Measurements from ENCODE around the gene JADE3.
"Not testable (repeated sequence)": the region's sequence is repeated elsewhere in the genome, so short reads cannot be mapped to it uniquely, and the experiment has no call there.

JADE3 gene

DNA sequence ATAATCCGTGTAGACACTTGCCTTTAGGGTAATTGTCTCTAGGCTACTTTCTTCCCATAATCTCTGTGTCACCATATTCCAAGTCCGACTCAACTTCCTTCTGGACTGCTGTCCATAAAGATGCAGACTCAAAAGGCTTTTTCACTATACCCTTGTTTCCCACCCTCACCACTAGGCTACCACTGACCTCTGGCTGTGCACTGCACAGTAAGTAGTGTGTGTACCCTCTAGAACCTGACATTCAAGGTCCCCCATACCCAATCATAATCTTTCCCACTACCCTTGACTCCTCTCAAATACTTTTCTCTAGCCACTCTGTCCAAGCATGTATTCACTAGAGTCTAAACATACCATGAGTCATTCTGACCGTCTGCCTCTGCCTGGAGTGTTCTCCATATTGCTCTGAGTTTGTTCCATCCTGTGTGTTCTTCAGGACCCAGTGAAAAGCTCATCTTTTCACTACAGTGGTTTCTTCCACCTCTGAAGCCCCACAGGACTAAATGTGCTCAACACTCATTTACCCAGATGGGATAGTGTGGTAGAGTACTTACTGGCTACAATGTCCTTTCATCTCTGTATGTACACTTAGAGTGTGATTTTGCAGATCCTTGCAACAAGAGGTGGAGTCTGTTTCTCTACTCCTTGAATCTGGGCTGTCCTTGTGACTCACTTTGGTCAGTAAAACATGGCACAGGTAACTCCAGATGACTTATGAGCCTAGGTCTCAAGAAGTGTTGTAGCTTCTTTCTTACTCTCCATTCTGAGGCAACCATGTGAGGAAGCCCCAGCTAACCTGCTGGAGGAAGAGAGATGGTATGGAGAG is 17.4 kb downstream of the JADE3 start:
- no peak for DNase-seq (ENCODE audit: low read depth, low spot score)
- TF ChIP-seq YY1 (IDR thresholded peaks at IDR 0.05; ENCODE audit: insufficient read depth, insufficient read length) (no peak), SUZ12 (IDR thresholded peaks at IDR 0.05; ENCODE audit: extremely low read depth, insufficient read depth, insufficient read length) (no peak), ZNF274 (IDR thresholded peaks at IDR 0.05; ENCODE audit: low read depth, low read length) (no peak)
- H3K4me1 ChIP-seq (ENCODE audit: insufficient read depth, insufficient read length): no peaks in the 10 kb centered on the region
- no peaks in the 10 kb centered on the region for H3K9me3 ChIP-seq (ENCODE audit: insufficient read depth, low read length)
- H3K9ac ChIP-seq (ENCODE audit: insufficient read length, low read depth): no peak overlapping the region
- no peak overlapping the region for H3K4me3 ChIP-seq (ENCODE audit: insufficient read length, low read depth)
- H3K27me3 ChIP-seq (ENCODE audit: insufficient read depth, insufficient read length): no peaks in the 10 kb centered on the region
- H3K36me3 ChIP-seq (ENCODE audit: insufficient read depth, insufficient read length, low read length): no peaks in the 10 kb centered on the region

DNA sequence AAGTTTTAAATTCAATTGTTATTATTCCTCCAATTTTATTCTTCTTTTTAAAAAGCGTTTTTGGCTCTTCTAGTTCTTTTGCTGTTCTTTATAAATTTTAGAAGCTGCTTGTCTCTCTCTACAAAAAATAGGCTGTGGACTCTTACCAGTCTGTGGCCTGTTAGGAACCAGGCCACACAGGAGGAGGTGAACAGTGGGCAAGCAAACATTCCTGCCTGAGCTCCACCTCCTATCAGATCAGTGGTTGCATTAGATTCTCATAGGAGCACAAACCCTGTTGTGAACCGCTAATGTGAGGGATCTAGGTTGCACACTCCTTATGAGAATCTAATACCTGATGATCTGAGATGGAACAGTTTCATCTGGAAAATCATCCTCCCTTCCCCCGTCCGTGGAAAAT is 23.1 kb downstream of the JADE3 start:
- Histone ChIP-seq H3K9ac (ENCODE audit: insufficient read length, low read depth) (no peak overlapping the region), H3K9me3 (ENCODE audit: insufficient read depth, low read length) (no peaks in the 10 kb centered on the region), H3K4me1 (ENCODE audit: insufficient read depth, insufficient read length) (no peaks in the 10 kb centered on the region), H3K4me3 (ENCODE audit: insufficient read length, low read depth) (no peak overlapping the region), H3K36me3 (ENCODE audit: insufficient read depth, insufficient read length, low read length) (no peaks in the 10 kb centered on the region), H3K27me3 (ENCODE audit: insufficient read depth, insufficient read length) (no peaks in the 10 kb centered on the region)
- TF ChIP-seq ZNF274 (IDR thresholded peaks at IDR 0.05; ENCODE audit: low read depth, low read length): no peak
- TF ChIP-seq YY1 (IDR thresholded peaks at IDR 0.05; ENCODE audit: insufficient read depth, insufficient read length): no peak
- no peak for TF ChIP-seq SUZ12 (IDR thresholded peaks at IDR 0.05; ENCODE audit: extremely low read depth, insufficient read depth, insufficient read length)
- no peak for DNase-seq (ENCODE audit: low read depth, low spot score)

DNA sequence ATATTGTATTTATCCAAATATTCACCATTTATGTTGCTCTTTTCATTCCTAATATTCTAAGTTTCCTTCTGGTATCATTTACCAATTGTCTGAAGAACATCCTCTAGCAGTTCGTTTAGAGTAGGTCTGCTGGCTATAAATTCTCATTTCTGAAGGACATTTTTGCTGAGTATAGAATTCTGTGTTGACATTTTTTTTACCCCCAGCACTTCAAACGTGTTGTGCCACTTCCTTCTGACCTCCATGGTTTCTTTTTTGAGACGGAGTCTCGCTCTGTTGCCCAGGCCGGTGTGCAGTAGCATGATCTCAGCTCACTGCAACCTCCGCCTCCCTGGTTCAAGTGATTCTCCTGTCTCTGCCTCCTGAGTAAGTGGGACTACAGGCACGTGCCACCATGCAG is 26.4 kb downstream of the JADE3 start:
- no peaks in the 10 kb centered on the region for H3K36me3 ChIP-seq (ENCODE audit: insufficient read depth, insufficient read length, low read length)
- no peaks in the 10 kb centered on the region for H3K4me1 ChIP-seq (ENCODE audit: insufficient read depth, insufficient read length)
- no peaks in the 10 kb centered on the region for H3K27me3 ChIP-seq (ENCODE audit: insufficient read depth, insufficient read length)
- DNase-seq (ENCODE audit: low read depth, low spot score): no peak
- no peak for TF ChIP-seq ZNF274 (IDR thresholded peaks at IDR 0.05; ENCODE audit: low read depth, low read length)
- no peak for TF ChIP-seq YY1 (IDR thresholded peaks at IDR 0.05; ENCODE audit: insufficient read depth, insufficient read length)
- TF ChIP-seq SUZ12 (IDR thresholded peaks at IDR 0.05; ENCODE audit: extremely low read depth, insufficient read depth, insufficient read length): no peak
- H3K9ac ChIP-seq (ENCODE audit: insufficient read length, low read depth): no peak overlapping the region
- no peak overlapping the region for H3K4me3 ChIP-seq (ENCODE audit: insufficient read length, low read depth)
- H3K9me3 ChIP-seq (ENCODE audit: insufficient read depth, low read length): no peaks in the 10 kb centered on the region

DNA sequence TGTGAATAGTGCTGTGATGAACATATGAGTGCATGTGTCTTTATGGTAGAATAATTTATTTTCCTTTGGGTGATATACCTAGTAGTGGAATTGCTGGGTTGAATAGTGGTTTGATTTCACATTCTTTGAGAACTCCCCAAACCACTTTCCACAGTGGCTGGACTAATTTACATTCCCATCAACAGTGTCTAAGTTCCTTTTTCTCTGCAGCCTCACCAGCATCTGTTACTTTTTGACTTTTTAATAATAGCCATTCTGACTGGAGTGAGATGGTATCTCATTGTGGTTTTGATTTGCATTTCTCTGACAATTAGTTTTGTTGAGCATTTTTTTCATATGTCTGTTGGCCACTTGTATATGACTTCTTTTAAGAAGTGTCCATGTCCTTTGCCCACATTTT is 29.1 kb downstream of the JADE3 start:
- Histone ChIP-seq H3K4me3 (ENCODE audit: insufficient read length, low read depth) (no peak overlapping the region), H3K4me1 (ENCODE audit: insufficient read depth, insufficient read length) (no peaks in the 10 kb centered on the region), H3K9ac (ENCODE audit: insufficient read length, low read depth) (no peak overlapping the region), H3K27me3 (ENCODE audit: insufficient read depth, insufficient read length) (no peaks in the 10 kb centered on the region), H3K36me3 (ENCODE audit: insufficient read depth, insufficient read length, low read length) (no peaks in the 10 kb centered on the region), H3K9me3 (ENCODE audit: insufficient read depth, low read length) (no peaks in the 10 kb centered on the region)
- no peak for DNase-seq (ENCODE audit: low read depth, low spot score)
- TF ChIP-seq SUZ12 (IDR thresholded peaks at IDR 0.05; ENCODE audit: extremely low read depth, insufficient read depth, insufficient read length): no peak
- TF ChIP-seq ZNF274 (IDR thresholded peaks at IDR 0.05; ENCODE audit: low read depth, low read length): no peak
- no peak for TF ChIP-seq YY1 (IDR thresholded peaks at IDR 0.05; ENCODE audit: insufficient read depth, insufficient read length)

DNA sequence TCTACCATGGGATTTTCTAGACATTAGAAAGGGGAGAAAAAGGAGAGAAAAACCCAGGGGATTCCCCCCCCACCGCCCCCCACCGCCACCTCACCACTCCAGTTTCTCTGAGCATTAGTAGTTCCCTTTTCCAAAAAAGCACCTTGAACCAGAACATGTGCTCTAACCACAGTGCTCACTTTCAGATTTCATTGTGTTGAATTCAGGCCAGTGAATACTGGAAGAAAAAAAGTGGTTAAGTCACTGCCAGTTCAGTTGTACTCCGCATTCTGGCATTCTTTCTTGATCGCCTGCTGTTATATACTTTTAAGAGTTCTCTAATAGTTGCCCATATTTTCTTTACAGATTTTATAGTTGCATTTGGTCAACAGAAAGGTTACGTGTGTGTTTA is 40.9 kb downstream of the JADE3 start:
- no peak overlapping the region for H3K9ac ChIP-seq (ENCODE audit: insufficient read length, low read depth)
- TF ChIP-seq ZNF274 (IDR thresholded peaks at IDR 0.05; ENCODE audit: low read depth, low read length) (no peak), YY1 (IDR thresholded peaks at IDR 0.05; ENCODE audit: insufficient read depth, insufficient read length) (no peak), SUZ12 (IDR thresholded peaks at IDR 0.05; ENCODE audit: extremely low read depth, insufficient read depth, insufficient read length) (no peak)
- H3K27me3 ChIP-seq (ENCODE audit: insufficient read depth, insufficient read length): no peaks in the 10 kb centered on the region
- H3K36me3 ChIP-seq (ENCODE audit: insufficient read depth, insufficient read length, low read length): no peaks in the 10 kb centered on the region
- H3K4me1 ChIP-seq (ENCODE audit: insufficient read depth, insufficient read length): peaks cover 2% of the 10 kb centered on the region
- no peak for DNase-seq (ENCODE audit: low read depth, low spot score)
- no peaks in the 10 kb centered on the region for H3K9me3 ChIP-seq (ENCODE audit: insufficient read depth, low read length)
- H3K4me3 ChIP-seq (ENCODE audit: insufficient read length, low read depth): no peak overlapping the region

DNA sequence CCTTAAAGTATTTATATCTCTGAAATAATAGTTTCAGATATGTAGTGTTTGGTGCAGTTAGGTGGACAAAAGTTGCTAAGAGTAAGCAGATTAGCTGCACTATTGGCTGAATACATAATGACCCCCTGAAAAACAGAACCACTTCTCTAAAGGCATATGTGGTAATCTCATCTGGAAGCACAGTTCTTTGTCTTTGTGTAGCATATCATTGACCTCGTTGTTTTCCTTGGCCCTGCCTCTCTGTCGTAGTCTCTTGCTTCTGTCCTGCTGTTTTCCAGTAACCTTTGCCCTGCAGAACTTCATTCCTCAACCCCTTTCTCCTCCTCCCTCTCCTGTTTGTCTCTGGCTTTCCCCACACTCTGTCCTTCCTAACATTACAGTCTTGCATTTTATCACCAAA is 41.4 kb downstream of the JADE3 start:
- Histone ChIP-seq H3K27me3 (ENCODE audit: insufficient read depth, insufficient read length) (no peaks in the 10 kb centered on the region), H3K4me1 (ENCODE audit: insufficient read depth, insufficient read length) (peaks cover 2% of the 10 kb centered on the region), H3K36me3 (ENCODE audit: insufficient read depth, insufficient read length, low read length) (no peaks in the 10 kb centered on the region), H3K4me3 (ENCODE audit: insufficient read length, low read depth) (no peak overlapping the region), H3K9ac (ENCODE audit: insufficient read length, low read depth) (no peak overlapping the region), H3K9me3 (ENCODE audit: insufficient read depth, low read length) (no peaks in the 10 kb centered on the region)
- TF ChIP-seq SUZ12 (IDR thresholded peaks at IDR 0.05; ENCODE audit: extremely low read depth, insufficient read depth, insufficient read length): no peak
- TF ChIP-seq ZNF274 (IDR thresholded peaks at IDR 0.05; ENCODE audit: low read depth, low read length): no peak
- no peak for TF ChIP-seq YY1 (IDR thresholded peaks at IDR 0.05; ENCODE audit: insufficient read depth, insufficient read length)
- peak; percentile 48 for DNase-seq (ENCODE audit: low read depth, low spot score)

DNA sequence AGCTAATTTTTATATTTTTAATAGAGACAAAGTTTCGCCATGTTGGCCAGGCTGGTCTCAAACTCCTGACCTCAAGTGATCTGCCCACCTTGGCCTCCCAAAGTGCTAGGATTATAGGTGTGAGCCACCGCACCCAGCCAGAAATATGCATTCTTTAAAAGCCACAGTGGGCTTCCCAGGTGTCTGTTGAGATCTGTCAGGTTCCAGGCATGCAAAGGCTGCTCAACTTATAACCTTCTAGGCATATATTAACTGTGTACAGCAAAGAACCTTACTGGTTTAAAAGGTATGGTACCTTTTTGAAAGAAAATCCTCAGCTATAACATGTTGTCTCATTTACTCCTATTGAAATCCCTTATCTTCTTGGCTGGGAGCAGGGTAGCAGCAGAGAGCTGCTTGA is 42.5 kb downstream of the JADE3 start:
- peaks cover 2% of the 10 kb centered on the region for H3K4me1 ChIP-seq (ENCODE audit: insufficient read depth, insufficient read length)
- no peak for TF ChIP-seq YY1 (IDR thresholded peaks at IDR 0.05; ENCODE audit: insufficient read depth, insufficient read length)

DNA sequence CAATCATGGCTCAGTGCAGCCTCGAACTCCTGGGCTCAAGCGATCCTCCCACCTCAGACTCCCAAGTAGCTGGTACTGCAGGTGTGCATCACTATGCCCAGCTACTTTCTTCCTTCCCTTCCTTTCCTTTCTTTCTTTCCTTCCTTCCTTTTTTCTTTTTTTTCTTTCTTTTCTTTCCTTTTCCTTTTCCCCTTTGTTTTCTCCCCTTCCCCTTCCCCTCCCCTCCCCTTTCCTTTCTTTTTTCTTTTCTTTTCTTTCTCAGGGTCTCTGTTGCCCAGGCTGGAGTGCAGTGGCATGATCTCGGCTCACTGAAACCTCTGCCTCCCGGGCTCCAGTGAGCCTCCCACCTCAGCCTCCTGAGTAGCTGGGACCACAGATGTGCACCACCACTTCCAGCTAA is 44.4 kb downstream of the JADE3 start:
- H3K4me3 ChIP-seq (ENCODE audit: insufficient read length, low read depth); H3K9me3 ChIP-seq (ENCODE audit: insufficient read depth, low read length); H3K9ac ChIP-seq (ENCODE audit: insufficient read length, low read depth); H3K27me3 ChIP-seq (ENCODE audit: insufficient read depth, insufficient read length); H3K4me1 ChIP-seq (ENCODE audit: insufficient read depth, insufficient read length); H3K36me3 ChIP-seq (ENCODE audit: insufficient read depth, insufficient read length, low read length); DNase-seq (ENCODE audit: low read depth, low spot score): not testable (repeated sequence)

More for the DNA sequence above, 42.5 kb downstream of the JADE3 start:
- no peaks in the 10 kb centered on the region for H3K9me3 ChIP-seq (ENCODE audit: insufficient read depth, low read length)
- H3K9ac ChIP-seq (ENCODE audit: insufficient read length, low read depth): no peak overlapping the region
- H3K27me3 ChIP-seq (ENCODE audit: insufficient read depth, insufficient read length): no peaks in the 10 kb centered on the region
- DNase-seq (ENCODE audit: low read depth, low spot score): no peak
- H3K36me3 ChIP-seq (ENCODE audit: insufficient read depth, insufficient read length, low read length): no peaks in the 10 kb centered on the region
- no peak overlapping the region for H3K4me3 ChIP-seq (ENCODE audit: insufficient read length, low read depth)
